H1 (cell line): Measurements from ENCODE around the gene MIB1.

Source experiments
- EP300 ChIP-seq, 2 experiments: IDR thresholded peaks; 1 replicate in 1 of 2; 2 replicates in 1 of 2; pipeline ENCODE4 v1.6.1; 2011 to 2012; ENCODE audit warnings: low read depth in 2 of 2, low read length in 2 of 2, mild to moderate bottlenecking in 2 of 2, borderline replicate concordance in 1 of 2, inconsistent platforms in 1 of 2, moderate library complexity in 1 of 2
- MAFK ChIP-seq: IDR thresholded peaks from 2 replicates; pipeline ENCODE4 v1.6.1; 2012; ENCODE audit warnings: low read depth, mild to moderate bottlenecking, improper control_type of control experiment, low read length
- POLR2AphosphoS5 ChIP-seq: IDR thresholded peaks from 2 replicates; pipeline ENCODE4 v1.6.1; 2011; ENCODE audit warnings: low read depth, low read length
- RFX5 ChIP-seq: IDR thresholded peaks from 2 replicates; pipeline ENCODE4 v1.6.1; 2011; ENCODE audit warnings: low read depth, low read length, improper control_type of control experiment, borderline replicate concordance
- TF ChIP-seq, protein P1 (sequence below), 3 experiments: IDR thresholded peaks; 1 replicate in 2 of 3; 2 replicates in 1 of 3; pipeline versions ENCODE4 v1.5.1 to v1.6.1; 2011; ENCODE audit warnings: low read length in 3 of 3, mild to moderate bottlenecking in 3 of 3, inconsistent platforms in 2 of 3, low read depth in 1 of 3, moderate library complexity in 1 of 3; ENCODE audit not compliant: insufficient read depth in 1 of 3; ENCODE audit errors: control extremely low read depth in 1 of 3
- TF ChIP-seq, protein P2 (sequence below): IDR thresholded peaks from 2 replicates; pipeline ENCODE4 v1.6.1; 2012; ENCODE audit warnings: low read length, inconsistent platforms
- TF ChIP-seq, protein P3 (sequence below): IDR thresholded peaks from 2 replicates; pipeline ENCODE4 v1.6.1; 2011; ENCODE audit warnings: low read depth, mild to moderate bottlenecking, low read length; ENCODE audit not compliant: insufficient read depth
- TF ChIP-seq, protein P4 (sequence below): IDR thresholded peaks from 2 replicates; pipeline ENCODE4 v1.6.1; 2011; ENCODE audit warnings: low read length, improper control_type of control experiment

DNA sequence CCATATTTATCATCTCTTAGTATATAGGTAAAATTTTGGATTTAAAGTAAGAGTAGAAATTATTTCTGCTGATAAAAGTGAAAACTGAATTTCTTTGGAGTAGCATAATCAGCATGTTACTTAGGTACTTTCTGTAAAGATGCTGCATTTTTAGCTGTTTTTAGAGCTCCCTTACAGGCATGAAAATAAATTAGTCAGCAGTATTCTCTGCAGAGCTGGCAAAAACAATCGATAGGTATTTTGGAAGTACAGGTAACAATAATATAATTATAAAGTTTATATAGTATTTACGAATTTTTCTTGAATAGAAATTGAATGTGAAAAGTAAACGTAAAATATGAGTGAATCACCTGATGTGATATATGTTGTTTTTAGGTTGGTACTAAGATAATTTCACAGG is 83.3 kb downstream of the MIB1 start:
- TF ChIP-seq, protein P1, sequence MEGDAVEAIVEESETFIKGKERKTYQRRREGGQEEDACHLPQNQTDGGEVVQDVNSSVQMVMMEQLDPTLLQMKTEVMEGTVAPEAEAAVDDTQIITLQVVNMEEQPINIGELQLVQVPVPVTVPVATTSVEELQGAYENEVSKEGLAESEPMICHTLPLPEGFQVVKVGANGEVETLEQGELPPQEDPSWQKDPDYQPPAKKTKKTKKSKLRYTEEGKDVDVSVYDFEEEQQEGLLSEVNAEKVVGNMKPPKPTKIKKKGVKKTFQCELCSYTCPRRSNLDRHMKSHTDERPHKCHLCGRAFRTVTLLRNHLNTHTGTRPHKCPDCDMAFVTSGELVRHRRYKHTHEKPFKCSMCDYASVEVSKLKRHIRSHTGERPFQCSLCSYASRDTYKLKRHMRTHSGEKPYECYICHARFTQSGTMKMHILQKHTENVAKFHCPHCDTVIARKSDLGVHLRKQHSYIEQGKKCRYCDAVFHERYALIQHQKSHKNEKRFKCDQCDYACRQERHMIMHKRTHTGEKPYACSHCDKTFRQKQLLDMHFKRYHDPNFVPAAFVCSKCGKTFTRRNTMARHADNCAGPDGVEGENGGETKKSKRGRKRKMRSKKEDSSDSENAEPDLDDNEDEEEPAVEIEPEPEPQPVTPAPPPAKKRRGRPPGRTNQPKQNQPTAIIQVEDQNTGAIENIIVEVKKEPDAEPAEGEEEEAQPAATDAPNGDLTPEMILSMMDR (IDR thresholded peaks at IDR 0.05; ENCODE audit: control extremely low read depth in 1 of 3, insufficient read depth in 1 of 3, low read depth in 1 of 3, low read length in 3 of 3), result no peak
- TF ChIP-seq MAFK (no peak), EP300 (IDR thresholded peaks at IDR 0.05; ENCODE audit: borderline replicate concordance in 1 of 2, low read depth in 2 of 2, low read length in 2 of 2) (no peak), RFX5 (no peak), POLR2AphosphoS5 (no peak)
- TF ChIP-seq, protein P2, sequence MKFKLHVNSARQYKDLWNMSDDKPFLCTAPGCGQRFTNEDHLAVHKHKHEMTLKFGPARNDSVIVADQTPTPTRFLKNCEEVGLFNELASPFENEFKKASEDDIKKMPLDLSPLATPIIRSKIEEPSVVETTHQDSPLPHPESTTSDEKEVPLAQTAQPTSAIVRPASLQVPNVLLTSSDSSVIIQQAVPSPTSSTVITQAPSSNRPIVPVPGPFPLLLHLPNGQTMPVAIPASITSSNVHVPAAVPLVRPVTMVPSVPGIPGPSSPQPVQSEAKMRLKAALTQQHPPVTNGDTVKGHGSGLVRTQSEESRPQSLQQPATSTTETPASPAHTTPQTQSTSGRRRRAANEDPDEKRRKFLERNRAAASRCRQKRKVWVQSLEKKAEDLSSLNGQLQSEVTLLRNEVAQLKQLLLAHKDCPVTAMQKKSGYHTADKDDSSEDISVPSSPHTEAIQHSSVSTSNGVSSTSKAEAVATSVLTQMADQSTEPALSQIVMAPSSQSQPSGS, result no peak
- TF ChIP-seq, protein P3, sequence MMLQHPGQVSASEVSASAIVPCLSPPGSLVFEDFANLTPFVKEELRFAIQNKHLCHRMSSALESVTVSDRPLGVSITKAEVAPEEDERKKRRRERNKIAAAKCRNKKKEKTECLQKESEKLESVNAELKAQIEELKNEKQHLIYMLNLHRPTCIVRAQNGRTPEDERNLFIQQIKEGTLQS, result no peak
- TF ChIP-seq, protein P4, sequence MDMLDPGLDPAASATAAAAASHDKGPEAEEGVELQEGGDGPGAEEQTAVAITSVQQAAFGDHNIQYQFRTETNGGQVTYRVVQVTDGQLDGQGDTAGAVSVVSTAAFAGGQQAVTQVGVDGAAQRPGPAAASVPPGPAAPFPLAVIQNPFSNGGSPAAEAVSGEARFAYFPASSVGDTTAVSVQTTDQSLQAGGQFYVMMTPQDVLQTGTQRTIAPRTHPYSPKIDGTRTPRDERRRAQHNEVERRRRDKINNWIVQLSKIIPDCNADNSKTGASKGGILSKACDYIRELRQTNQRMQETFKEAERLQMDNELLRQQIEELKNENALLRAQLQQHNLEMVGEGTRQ, result no peak
